ENCODE data around the gene MTR.

Gene MTR

GRCh38 chr1:236760480-236760879 is 34.6 kb upstream of the MTR start:
- in situ Hi-C loops (cut with MboI; ENCODE audit: low pct_unique_long_range_greater_than_20kb, low sequenced_read_pairs, unreplicated experiment) = no loop called here
- no peak for DNase-seq (ENCODE audit: low spot score)
- no peak for TF ChIP-seq CTCF (IDR thresholded peaks at IDR 0.05; ENCODE audit: extremely low read depth, insufficient read depth, missing control alignments)

GRCh38 chr1:236760986-236761385 is 34.1 kb upstream of the MTR start:
- DNase-seq (ENCODE audit: low spot score) = no peak
- in situ Hi-C loops (cut with MboI; ENCODE audit: low pct_unique_long_range_greater_than_20kb, low sequenced_read_pairs, unreplicated experiment) = no loop called here
- no peak for TF ChIP-seq CTCF (IDR thresholded peaks at IDR 0.05; ENCODE audit: extremely low read depth, insufficient read depth, missing control alignments)

GRCh38 chr1:236761397-236762132 is 33.5 kb upstream of the MTR start:
- TF ChIP-seq CTCF (IDR thresholded peaks at IDR 0.05; ENCODE audit: extremely low read depth, insufficient read depth, missing control alignments) = no peak
- no peak for DNase-seq (ENCODE audit: low spot score)
- in situ Hi-C loops (cut with MboI; ENCODE audit: low pct_unique_long_range_greater_than_20kb, low sequenced_read_pairs, unreplicated experiment) = no loop called here

GRCh38 chr1:236762410-236762809 is 32.7 kb upstream of the MTR start:
- no peak for DNase-seq (ENCODE audit: low spot score)
- no peak for TF ChIP-seq CTCF (IDR thresholded peaks at IDR 0.05; ENCODE audit: extremely low read depth, insufficient read depth, missing control alignments)
- in situ Hi-C loops (cut with MboI; ENCODE audit: low pct_unique_long_range_greater_than_20kb, low sequenced_read_pairs, unreplicated experiment) = no loop called here

GRCh38 chr1:236765831-236766230 is 29.3 kb upstream of the MTR start:
- DNase-seq (ENCODE audit: low spot score) = no peak
- TF ChIP-seq CTCF (IDR thresholded peaks at IDR 0.05; ENCODE audit: extremely low read depth, insufficient read depth, missing control alignments) = no peak
- in situ Hi-C loops (cut with MboI; ENCODE audit: low pct_unique_long_range_greater_than_20kb, low sequenced_read_pairs, unreplicated experiment) = no loop called here

- DNase-seq (ENCODE audit: low spot score) = no peak
- in situ Hi-C loops (cut with MboI; ENCODE audit: low pct_unique_long_range_greater_than_20kb, low sequenced_read_pairs, unreplicated experiment) = no loop called here
- no peak for TF ChIP-seq CTCF (IDR thresholded peaks at IDR 0.05; ENCODE audit: extremely low read depth, insufficient read depth, missing control alignments)
These were observed 28.6 kb upstream of the MTR start for GRCh38 chr1:236766506-236766905.
